GM21447 (cell line): ENCODE results near the gene EQTN.
"Not testable (repeated sequence)": the region's sequence is repeated elsewhere in the genome, so short reads cannot be mapped to it uniquely, and the experiment has no call there.

Experiments
- ATAC-seq: cut with Tn5 transposase; IDR thresholded peaks from one replicate; pipeline ENCODE4 v1.9.1; 2021; ENCODE audit not compliant: unreplicated experiment

Gene EQTN

DNA sequence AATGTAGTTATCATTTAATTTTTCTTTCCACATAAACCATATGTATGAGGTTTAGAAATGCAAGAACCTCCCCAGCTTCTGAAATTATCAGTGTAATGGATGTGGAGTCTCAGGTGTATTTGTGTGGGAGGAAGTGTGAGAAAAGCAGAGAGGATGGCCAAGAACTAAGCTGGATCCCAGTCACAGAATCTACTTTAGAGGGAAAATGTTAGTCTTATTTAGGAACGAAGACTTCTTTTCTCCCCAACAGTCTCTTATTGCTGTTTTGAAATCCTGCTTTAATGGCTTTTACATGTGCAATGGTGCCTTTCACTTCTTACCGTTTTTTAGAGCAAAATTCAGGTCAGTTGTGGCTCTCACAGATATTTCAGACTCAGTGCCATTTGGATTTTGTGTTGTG is 3.0 kb downstream of the EQTN start:
- no peak for ATAC-seq

- ATAC-seq, result no peak
Observed at GRCh38 chr9:27292659-27293405, 4.1 kb downstream of the EQTN start.

DNA sequence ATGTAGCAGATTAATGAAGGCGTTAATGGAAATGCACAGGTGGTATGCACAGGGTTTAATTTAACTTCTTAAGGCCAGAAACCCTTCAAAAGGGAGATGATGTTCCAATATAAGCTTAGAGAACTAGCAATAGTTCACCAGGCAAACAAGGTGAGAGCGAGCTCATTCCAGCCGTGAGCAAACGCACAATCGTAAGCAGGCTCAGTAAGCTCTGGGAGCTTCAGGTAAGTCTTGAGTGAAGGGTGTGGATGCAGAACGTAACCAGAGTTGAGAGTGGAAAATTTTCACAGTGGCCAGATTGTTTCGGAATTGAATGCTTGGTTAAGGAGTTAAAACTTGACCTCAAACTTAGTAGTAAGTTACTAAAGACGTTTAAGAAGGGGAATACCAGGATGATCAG is 5.7 kb downstream of the EQTN start:
- ATAC-seq, result no peak

GRCh38 chr9:27282269-27282668 is 14.7 kb downstream of the EQTN start:
- no peak for ATAC-seq

- ATAC-seq, result no peak
Observed at GRCh38 chr9:27280860-27281259, 16.1 kb downstream of the EQTN start.

GRCh38 chr9:27280249-27280648 is 16.7 kb downstream of the EQTN start:
- no peak for ATAC-seq

- no peak for ATAC-seq
Observed at GRCh38 chr9:27279611-27280010, 17.3 kb downstream of the EQTN start.

- ATAC-seq, result no peak
Observed at GRCh38 chr9:27278374-27278773, 18.6 kb downstream of the EQTN start.

- no peak for ATAC-seq
Observed at GRCh38 chr9:27276193-27277030, 20.5 kb downstream of the EQTN start.

- ATAC-seq, result no peak
Observed at GRCh38 chr9:27273186-27273585, 23.8 kb downstream of the EQTN start.

DNA sequence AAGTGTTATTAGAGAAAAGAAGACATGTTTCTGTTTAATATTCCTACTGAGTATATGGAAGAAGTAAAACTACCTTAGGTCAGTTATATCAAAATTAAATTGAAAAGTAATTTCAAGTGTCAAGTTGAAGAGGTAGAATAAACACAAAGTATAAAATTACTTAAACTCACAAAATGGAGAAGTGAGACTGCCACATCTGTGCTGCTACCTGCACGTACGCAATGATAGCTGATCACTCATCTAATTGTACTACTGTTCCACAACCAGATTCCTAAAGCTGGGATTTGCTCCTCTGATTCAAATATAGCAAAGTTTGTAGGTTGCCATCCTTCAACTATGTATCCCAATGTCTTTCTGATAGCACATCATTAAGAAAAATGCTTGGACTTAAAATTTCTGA is 24.8 kb downstream of the EQTN start:
- no peak for ATAC-seq

- no peak for ATAC-seq
Observed at GRCh38 chr9:27261517-27262211, 35.3 kb downstream of the EQTN start.

DNA sequence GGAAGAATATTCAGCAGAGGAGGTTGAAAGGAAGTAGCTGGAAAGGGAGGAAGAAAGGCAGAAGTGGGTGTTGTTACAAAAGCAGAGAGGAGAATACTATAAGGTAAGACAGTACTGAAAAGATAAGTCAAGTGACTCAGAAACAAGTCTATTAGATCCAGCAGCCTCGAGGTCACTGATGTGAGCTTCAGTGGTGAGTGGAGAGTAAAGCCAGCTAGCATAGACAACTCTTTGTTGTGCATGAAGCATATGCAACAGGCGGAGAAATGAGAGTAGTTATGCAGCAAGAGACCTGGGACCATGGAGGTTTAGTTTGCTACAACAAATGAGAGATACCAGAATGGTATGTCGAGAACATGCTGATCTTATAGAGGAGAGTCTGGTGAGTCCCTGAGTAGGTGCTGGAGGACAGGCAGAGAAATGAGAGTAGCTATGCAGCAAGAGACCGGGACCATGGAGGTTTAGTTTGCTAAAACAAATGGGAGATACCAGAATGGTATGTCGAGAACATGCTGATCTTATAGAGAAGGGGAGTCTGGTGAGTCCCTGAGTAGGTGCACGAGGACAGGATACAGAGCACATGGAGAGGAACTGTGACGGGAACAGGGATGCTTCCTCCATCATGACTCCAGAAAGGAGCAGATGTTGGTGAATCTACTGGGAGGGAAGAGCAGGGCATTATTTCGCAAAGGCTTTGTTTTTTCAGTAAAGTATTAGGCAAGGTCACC is 36.0 kb downstream of the EQTN start:
- no peak for ATAC-seq

DNA sequence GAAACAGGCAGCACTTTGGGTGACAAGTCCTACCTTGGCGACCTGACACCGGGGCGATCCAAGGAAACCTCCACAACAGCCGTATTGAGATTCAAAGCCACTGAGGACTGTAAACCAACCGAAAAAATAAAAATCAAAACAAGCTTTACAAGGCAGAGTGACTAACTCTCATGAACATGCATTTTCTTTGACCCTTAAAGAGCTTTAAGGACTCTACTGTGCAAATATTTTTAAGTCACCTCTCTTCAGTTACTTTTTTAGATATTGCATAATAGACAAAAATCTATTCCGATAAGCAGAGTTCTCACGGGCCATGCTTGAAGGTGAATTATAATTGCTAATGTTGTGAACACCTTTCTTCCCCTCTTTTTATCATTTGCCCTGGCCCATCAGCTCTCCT is 38.3 kb downstream of the EQTN start:
- no peak for ATAC-seq

DNA sequence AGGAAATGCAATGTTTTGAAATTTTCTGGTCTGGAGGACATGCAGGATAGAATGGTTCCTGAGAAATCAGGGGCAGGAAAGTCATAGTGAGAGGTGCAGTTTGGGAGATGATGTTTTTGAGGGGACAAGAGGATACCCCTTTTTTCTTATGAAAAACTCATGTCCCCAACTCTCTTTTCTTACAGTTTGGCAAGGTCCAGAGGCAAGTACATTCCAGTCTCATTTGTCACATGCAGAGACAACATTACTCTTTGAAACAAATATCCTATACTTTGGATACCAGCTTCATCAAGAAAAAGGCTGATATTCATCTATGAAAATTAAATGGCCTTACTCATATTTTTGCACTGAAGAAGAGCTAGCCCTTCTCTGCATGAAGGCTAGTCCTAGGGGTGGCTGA is 48.2 kb downstream of the EQTN start:
- no peak for ATAC-seq

DNA sequence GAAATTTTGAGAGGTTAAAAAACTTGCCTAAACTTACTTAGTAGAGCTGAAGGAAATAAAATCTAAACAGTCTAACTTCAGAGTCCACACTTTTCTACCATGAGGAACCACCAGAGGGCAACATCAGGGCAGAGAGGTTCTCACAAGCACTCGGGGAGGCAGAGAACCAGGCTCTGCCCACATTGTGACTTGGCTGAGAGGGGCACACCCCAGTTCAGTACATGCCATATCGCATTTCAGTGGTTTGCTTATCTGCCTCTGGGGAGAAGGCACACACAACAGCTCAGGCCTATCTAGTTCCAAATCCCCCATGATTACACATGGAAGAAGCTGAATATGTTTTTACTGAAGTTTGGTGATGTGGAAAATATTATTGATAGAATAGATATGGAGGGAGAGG is 49.2 kb downstream of the EQTN start:
- peak; percentile 60 for ATAC-seq

DNA sequence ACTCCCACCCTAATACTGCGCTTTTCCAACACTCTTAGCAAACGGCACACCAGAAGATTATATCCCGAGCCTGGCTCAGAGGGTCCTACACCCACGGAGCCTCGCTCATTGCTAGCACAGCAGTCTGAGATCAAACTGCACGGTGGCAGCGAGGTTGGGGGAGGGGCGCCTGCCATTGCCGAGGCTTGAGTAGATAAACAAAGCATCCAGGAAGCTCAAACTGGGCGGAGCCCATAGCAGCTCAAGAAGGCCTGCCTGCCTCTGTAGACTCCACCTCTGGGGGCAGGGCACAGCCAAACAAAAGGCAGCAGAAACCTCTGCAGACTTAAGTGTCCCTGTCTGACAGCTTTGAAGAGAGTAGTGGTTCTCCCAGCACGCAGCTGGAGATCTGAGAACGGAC is 57.3 kb downstream of the EQTN start:
- not testable (repeated sequence) for ATAC-seq
